ENCODE results near the gene CCSER1. TPM values are rescaled to one million over a fixed set of nuclear protein-coding genes. Genes with fewer than 3 reads are reported as not detected.

The CCSER1 gene
- total RNA-seq, 1 donor from 2014 or later, result 11.9 TPM

- Mint-ChIP-seq H3K9me3 (no peaks in the 10 kb centered on the region), H3K36me3 (ENCODE audit: low read depth) (no peaks in the 10 kb centered on the region), H3K27ac (ENCODE audit: unreplicated experiment) (no peak overlapping the region), H3K4me3 (peak overlapping the region; percentile 92), H3K4me1 (peaks cover 24% of the 10 kb centered on the region), H3K27me3 (ENCODE audit: low read depth) (peaks cover 48% of the 10 kb centered on the region)
- TF ChIP-seq CTCF (conservative IDR thresholded peaks at IDR 0.05), result no peak
- no peak for DNase-seq (ENCODE audit: low read depth, low spot score)
Measured at GRCh38 chr4:90126805-90127204, 389 bp upstream of the CCSER1 start.

- Mint-ChIP-seq H3K27me3 (ENCODE audit: low read depth) (peaks cover 53% of the 10 kb centered on the region), H3K36me3 (ENCODE audit: low read depth) (no peaks in the 10 kb centered on the region), H3K27ac (ENCODE audit: unreplicated experiment) (peak overlapping the region; percentile 90), H3K4me1 (peaks cover 24% of the 10 kb centered on the region), H3K4me3 (peak overlapping the region; percentile 93), H3K9me3 (no peaks in the 10 kb centered on the region)
- no peak for TF ChIP-seq CTCF (conservative IDR thresholded peaks at IDR 0.05)
- no peak for DNase-seq (ENCODE audit: low read depth, low spot score)
Measured at GRCh38 chr4:90127706-90128345, 632 bp downstream of the CCSER1 start.

- H3K4me1 Mint-ChIP-seq, result peaks cover 24% of the 10 kb centered on the region
- peak overlapping the region; percentile 93 for H3K4me3 Mint-ChIP-seq
- no peak for TF ChIP-seq CTCF (conservative IDR thresholded peaks at IDR 0.05)
- H3K9me3 Mint-ChIP-seq, result no peaks in the 10 kb centered on the region
- H3K27me3 Mint-ChIP-seq (ENCODE audit: low read depth), result peaks cover 57% of the 10 kb centered on the region
- H3K27ac Mint-ChIP-seq (ENCODE audit: unreplicated experiment), result no peak overlapping the region
- no peak for DNase-seq (ENCODE audit: low read depth, low spot score)
- H3K36me3 Mint-ChIP-seq (ENCODE audit: low read depth), result no peaks in the 10 kb centered on the region
Measured at GRCh38 chr4:90128961-90129495, 1.8 kb downstream of the CCSER1 start.

GRCh38 chr4:90130076-90130475, 2.9 kb downstream of the CCSER1 start:
- Mint-ChIP-seq H3K27ac (ENCODE audit: unreplicated experiment) (no peak overlapping the region), H3K4me3 (peak overlapping the region; percentile 10), H3K4me1 (peaks cover 24% of the 10 kb centered on the region), H3K36me3 (ENCODE audit: low read depth) (no peaks in the 10 kb centered on the region), H3K27me3 (ENCODE audit: low read depth) (peaks cover 56% of the 10 kb centered on the region), H3K9me3 (no peaks in the 10 kb centered on the region)
- TF ChIP-seq CTCF (conservative IDR thresholded peaks at IDR 0.05), result no peak
- no peak for DNase-seq (ENCODE audit: low read depth, low spot score)

- peaks cover 13% of the 10 kb centered on the region for H3K27me3 Mint-ChIP-seq (ENCODE audit: low read depth)
- H3K27ac Mint-ChIP-seq (ENCODE audit: unreplicated experiment), result no peak overlapping the region
- H3K4me1 Mint-ChIP-seq, result peaks cover 6% of the 10 kb centered on the region
- no peak overlapping the region for H3K4me3 Mint-ChIP-seq
- TF ChIP-seq CTCF (conservative IDR thresholded peaks at IDR 0.05), result no peak
- H3K9me3 Mint-ChIP-seq, result no peaks in the 10 kb centered on the region
- DNase-seq (ENCODE audit: low read depth, low spot score), result no peak
- H3K36me3 Mint-ChIP-seq (ENCODE audit: low read depth), result no peaks in the 10 kb centered on the region
Measured at GRCh38 chr4:90137555-90137954, 10.4 kb downstream of the CCSER1 start.
